ENCODE measurements around the gene TNFRSF1A.

- no peak for TF ChIP-seq CTCF (IDR thresholded peaks at IDR 0.05)
- TF ChIP-seq MAX (IDR thresholded peaks at IDR 0.05): no peak
- TF ChIP-seq ZC3H11A (IDR thresholded peaks at IDR 0.05): no peak
- TF ChIP-seq POLR2AphosphoS2 (conservative IDR thresholded peaks at IDR 0.05; ENCODE audit: low read length): no peak
- TF ChIP-seq, protein P1, sequence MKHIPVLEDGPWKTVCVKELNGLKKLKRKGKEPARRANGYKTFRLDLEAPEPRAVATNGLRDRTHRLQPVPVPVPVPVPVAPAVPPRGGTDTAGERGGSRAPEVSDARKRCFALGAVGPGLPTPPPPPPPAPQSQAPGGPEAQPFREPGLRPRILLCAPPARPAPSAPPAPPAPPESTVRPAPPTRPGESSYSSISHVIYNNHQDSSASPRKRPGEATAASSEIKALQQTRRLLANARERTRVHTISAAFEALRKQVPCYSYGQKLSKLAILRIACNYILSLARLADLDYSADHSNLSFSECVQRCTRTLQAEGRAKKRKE (CRISPR knock-in tag; IDR thresholded peaks at IDR 0.05; ENCODE audit: low read depth): no peak
- TF ChIP-seq JUN (IDR thresholded peaks at IDR 0.05): no peak; a peak in 1 of 5 replicates
- no peak for TF ChIP-seq MAFK (IDR thresholded peaks at IDR 0.05; ENCODE audit: partially characterized antibody)
- TF ChIP-seq RFX5 (IDR thresholded peaks at IDR 0.05): no peak
- TF ChIP-seq BHLHE40 (IDR thresholded peaks at IDR 0.05; ENCODE audit: low read depth, low read length): no peak
These were observed 22.1 kb upstream of the TNFRSF1A start for GRCh38 chr12:6364044-6364374.
